GM13977 (cell line): ENCODE data around the gene SLAMF7.

ENCODE experiments used
- DNase-seq: peaks from one replicate; pipeline ENCODE4 v3.0.0; 2012; ENCODE audit warnings: low spot score
- in situ Hi-C: fragments of 300-500 bp; cut with MboI; formaldehyde crosslinking; loops from one replicate; pipeline ENCODE4 v1.12.0; 2022; ENCODE audit warnings: low sequenced_read_pairs, low pct_unique_long_range_greater_than_20kb, mixed read lengths, inconsistent platforms; ENCODE audit not compliant: unreplicated experiment
- TF ChIP-seq, protein P1 (sequence below): IDR thresholded peaks from 2 replicates; pipeline ENCODE4 v1.5.1; 2012; ENCODE audit warnings: mild to moderate bottlenecking, control low read depth; ENCODE audit not compliant: insufficient read depth; ENCODE audit errors: extremely low read depth, missing control alignments

SLAMF7 gene

DNA sequence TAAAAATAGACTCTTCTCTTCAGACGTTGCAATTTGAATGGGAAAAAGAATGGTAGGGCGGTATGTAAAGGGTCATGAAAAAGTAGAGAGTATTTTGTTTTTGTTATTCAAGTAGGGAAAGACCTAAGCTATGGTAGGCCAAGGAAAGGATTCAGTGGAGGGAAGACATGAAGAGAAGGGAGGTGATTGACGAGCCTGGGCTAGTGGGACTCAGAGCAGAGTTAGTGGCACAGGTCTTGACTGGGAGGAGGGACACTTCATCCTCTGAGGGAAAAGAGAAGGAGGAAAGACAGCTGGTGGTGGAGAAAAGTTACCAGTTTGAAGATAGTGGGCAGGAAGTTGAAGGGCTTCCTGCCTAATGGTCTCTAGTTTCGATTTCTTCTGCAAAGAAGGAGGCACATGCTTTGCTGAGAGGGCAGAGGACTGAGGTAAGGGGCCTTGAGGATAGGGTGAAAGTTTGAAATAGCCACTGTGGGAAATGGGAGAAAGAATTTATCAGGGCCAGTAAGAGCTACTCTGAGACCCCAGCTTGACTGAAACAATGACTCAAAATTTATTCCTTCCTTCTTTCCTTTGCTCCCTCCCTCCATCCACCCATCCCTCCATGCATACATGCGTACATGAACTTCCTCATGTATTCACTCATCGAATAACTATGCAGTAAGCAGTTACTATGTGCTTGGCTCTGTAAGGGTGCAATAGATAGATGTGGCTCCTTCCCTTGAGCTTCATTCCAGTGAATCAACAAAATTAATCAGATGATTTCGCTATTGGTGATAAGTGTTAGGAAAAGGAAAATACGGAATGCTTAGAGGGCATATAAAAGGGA is 31.6 kb upstream of the SLAMF7 start:
- no peak for DNase-seq
- in situ Hi-C loops: no loop called here
- TF ChIP-seq, protein P1, sequence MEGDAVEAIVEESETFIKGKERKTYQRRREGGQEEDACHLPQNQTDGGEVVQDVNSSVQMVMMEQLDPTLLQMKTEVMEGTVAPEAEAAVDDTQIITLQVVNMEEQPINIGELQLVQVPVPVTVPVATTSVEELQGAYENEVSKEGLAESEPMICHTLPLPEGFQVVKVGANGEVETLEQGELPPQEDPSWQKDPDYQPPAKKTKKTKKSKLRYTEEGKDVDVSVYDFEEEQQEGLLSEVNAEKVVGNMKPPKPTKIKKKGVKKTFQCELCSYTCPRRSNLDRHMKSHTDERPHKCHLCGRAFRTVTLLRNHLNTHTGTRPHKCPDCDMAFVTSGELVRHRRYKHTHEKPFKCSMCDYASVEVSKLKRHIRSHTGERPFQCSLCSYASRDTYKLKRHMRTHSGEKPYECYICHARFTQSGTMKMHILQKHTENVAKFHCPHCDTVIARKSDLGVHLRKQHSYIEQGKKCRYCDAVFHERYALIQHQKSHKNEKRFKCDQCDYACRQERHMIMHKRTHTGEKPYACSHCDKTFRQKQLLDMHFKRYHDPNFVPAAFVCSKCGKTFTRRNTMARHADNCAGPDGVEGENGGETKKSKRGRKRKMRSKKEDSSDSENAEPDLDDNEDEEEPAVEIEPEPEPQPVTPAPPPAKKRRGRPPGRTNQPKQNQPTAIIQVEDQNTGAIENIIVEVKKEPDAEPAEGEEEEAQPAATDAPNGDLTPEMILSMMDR: no peak

DNA sequence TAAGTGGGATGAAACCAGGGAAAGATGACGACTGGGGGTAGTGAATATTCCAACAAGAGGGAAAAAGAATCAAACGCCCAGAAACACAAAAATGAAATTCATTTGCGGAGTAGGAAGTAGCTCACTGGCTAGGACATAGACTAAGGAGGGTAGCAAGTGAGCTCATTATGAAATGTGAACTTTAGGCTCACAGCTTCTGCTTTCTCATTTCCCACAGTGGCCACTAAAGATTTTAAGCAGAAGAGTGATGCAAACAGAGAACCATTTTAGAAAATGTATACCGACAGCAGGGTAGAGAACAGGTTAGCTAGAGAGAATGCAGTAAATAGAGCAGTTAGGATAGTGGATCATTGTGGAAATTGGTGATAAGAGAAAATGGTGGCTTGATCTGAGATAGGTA is 30.9 kb upstream of the SLAMF7 start:
- no peak for DNase-seq

GRCh38 chr1:160708801-160709200 is 30.2 kb upstream of the SLAMF7 start:
- TF ChIP-seq, protein P1: no peak
- in situ Hi-C loops: no loop called here

More for the DNA sequence above, 30.9 kb upstream of the SLAMF7 start:
- TF ChIP-seq, protein P1: no peak
- in situ Hi-C loops: no loop called here

DNA sequence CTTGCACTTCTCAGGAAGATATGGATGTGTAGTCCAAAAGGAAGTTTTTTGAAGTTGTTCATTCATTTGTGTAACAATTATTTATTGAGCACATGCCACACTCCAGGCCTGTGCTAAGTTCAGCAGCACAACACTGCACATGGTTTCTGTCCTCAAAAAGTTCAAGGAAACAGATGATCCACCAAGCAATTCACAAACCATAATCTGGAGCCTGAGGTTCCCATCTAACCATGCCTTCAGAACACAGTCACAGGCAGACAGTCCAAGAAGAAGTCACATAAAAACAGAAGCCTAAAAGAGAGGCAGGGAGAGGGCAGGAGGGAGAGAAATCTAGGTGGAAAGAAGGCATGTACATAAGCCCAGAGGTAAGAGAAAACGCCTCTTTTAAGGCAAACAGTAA is 29.3 kb upstream of the SLAMF7 start:
- in situ Hi-C loops: no loop called here
- TF ChIP-seq, protein P1: no peak
- DNase-seq: no peak

More at GRCh38 chr1:160708801-160709200, 30.2 kb upstream of the SLAMF7 start:
- DNase-seq: no peak

- in situ Hi-C loops: no loop called here
- DNase-seq: no peak
- TF ChIP-seq, protein P1: no peak
Measured at GRCh38 chr1:160710517-160711252, 28.4 kb upstream of the SLAMF7 start.

GRCh38 chr1:160711276-160711601 is 27.8 kb upstream of the SLAMF7 start:
- no peak for DNase-seq
- in situ Hi-C loops: no loop called here
- TF ChIP-seq, protein P1: no peak
